GM18951 (cell line): ENCODE results near the gene ZNHIT2.

Experiments
- POLR2A ChIP-seq: IDR thresholded peaks from 4 replicates; pipeline ENCODE4 v1.6.1; 2011; ENCODE audit warnings: mild to moderate bottlenecking; ENCODE audit not compliant: insufficient read length, insufficient read depth; ENCODE audit errors: extremely low read depth
- in situ Hi-C: fragments of 300-500 bp; cut with MboI; formaldehyde crosslinking; loops from one replicate; pipeline ENCODE4 v1.12.0; 2022; ENCODE audit warnings: low sequenced_read_pairs, mixed read lengths, inconsistent platforms; ENCODE audit not compliant: unreplicated experiment

Gene ZNHIT2

DNA sequence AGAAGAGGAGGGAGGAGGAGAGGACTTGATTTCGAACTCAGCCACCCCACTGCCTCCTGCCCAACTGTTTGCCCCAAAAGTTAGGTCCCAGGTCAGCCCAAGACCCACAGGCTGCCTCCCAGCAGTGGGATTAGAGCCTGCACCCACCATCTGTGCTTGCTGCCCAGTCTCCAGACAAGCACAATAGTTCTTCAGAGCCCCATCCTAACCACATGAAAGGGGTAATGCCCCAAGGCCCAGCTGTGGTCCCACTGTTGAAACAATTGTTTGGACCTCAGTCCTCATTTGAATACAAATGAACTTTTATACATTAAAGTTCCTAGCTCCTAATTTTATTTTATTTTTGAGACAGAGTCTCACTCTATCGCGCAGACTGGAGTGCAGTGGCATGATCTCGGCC lies 26.9 kb downstream of the ZNHIT2 start:
- in situ Hi-C loops, result no loop called here
- TF ChIP-seq POLR2A, result no peak

- TF ChIP-seq POLR2A, result no peak
- in situ Hi-C loops, result no loop called here
Measured at GRCh38 chr11:65089621-65090020, 27.9 kb downstream of the ZNHIT2 start.

- no peak for TF ChIP-seq POLR2A
- in situ Hi-C loops, result no loop called here
Measured at GRCh38 chr11:65087827-65088226, 29.7 kb downstream of the ZNHIT2 start.

- TF ChIP-seq POLR2A, result no peak
- in situ Hi-C loops, result no loop called here
Measured at GRCh38 chr11:65087216-65087615, 30.3 kb downstream of the ZNHIT2 start.

DNA sequence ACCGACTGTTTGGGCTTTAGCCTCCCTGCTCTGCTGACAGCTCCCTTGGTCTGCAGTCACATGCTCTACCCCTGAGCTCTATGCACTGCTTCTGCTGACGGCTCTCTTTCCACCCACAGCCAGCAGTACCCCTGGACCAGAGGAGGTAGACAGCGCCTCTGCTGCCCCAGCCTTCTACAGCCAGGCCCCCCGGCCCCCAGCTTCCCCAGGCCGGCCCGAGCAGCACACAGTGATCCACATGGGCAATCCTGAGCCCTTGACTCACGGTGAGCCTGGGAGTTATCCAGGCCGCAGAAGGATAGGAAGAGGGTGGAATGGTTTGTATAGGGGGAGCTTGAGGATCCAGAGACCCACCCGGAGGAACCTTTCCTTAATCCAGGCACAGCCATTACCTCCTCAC lies 30.7 kb downstream of the ZNHIT2 start:
- in situ Hi-C loops, result no loop called here
- no peak for TF ChIP-seq POLR2A

GRCh38 chr11:65085446-65085845 lies 32.1 kb downstream of the ZNHIT2 start:
- in situ Hi-C loops, result no loop called here
- TF ChIP-seq POLR2A, result no peak

GRCh38 chr11:65084598-65085375 lies 32.7 kb downstream of the ZNHIT2 start:
- in situ Hi-C loops, result no loop called here
- no peak for TF ChIP-seq POLR2A

DNA sequence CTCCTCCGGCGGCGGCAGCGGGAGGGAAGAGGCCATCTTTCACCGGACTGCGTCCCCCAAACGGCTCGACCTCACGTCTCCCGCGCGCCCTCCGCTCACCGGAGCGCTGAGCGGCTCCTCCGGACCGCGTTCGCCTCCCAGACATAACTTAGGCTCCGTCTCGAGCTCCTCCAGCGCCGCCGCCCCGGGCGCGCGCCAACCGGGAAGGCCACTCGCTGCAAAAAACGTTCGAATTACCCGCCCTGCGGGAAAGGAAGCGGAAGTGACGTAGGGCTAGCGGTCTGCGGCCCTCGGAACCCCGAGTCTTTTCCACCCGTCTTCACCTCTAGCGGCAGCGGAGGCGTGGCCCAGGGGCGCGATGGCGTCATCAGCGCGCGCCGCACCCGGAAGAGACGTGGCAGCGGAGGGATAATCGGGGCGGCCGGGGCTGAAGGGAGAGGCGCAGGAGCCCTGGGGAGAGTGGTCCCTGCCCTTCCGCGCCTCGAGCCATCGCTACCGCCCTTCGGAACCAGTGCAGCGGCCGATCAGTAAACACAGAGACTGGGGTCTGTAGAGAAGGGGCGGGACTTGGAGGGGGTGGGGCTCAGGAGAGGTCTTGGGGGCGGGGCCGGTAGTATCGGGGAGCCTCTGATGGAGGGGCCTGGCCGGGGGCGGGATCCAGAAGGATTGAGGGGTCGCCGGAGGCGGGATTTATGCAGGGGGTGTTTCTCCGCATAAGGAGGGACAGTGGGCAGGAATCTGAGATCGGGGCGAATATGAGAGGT lies 33.5 kb downstream of the ZNHIT2 start, which contains the start of the genes CDCA5 and ZFPL1:
TSS of gene CDCA5 (minus strand) at position 207 of the 764 bp plus-strand sequence. CDS start at position 145, 62 bp downstream.
TSS of gene ZFPL1 (plus strand) at position 389 of the 764 bp plus-strand sequence. CDS start 477 bp downstream, outside the sequence.
- peak; percentile 84 for TF ChIP-seq POLR2A
- in situ Hi-C loops, result no loop called here

DNA sequence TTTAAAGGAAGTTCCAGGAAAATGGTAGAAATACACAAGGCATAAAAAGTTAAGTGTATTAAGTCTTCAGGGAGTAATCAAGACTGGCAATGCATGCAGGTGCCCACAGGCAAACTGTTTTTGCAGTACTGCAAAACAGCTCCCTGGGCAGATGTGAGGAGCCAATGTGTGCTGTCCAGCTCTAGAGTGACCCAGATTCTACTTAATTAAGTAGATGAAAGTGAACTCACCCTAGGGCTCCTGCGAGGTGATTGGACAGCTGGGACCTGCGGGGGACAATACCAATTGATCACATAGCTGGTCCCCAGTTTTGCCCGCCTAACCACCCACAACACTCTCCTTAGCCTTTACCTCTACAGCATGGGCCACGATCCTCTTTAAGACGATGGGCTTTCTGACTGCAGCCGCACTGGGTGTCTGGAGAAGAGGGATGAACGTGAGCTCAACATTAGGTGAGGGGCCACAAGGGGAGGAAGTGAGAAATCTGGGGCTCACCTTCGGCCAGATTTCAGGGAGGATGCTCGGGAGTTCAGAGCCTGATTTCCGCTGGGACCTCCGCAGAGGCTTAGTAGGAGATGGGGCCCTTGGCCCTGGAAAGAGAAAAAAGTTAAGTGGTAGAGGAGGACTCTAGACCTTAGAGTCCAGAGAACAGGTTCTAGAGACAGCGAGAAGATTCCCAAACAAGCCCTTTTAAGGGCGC lies 34.2 kb downstream of the ZNHIT2 start:
- TF ChIP-seq POLR2A, result no peak
- in situ Hi-C loops, result no loop called here

GRCh38 chr11:65078786-65079342 lies 38.6 kb downstream of the ZNHIT2 start:
- TF ChIP-seq POLR2A, result no peak
- in situ Hi-C loops, result no loop called here

- no peak for TF ChIP-seq POLR2A
- in situ Hi-C loops, result no loop called here
Measured at GRCh38 chr11:65078151-65078550, 39.4 kb downstream of the ZNHIT2 start.

DNA sequence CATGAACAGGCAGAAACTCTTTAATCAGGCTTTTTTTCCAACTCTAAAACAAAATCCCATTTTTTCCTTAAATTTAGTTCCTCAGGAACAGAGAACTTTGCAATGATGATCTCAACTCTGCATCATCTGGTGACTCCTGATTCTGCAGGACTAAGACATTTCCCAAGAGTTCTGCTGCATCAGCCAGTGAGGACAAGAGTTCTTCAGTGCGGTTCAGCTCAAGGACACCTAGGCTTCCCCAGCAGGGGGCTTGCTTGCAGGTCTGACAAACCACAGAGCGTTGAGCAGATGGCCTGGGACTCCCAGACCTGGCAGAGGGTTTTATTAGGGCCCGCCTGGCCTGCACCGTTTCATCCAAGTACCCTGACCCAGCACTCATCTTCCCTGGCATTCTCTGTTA lies 40.0 kb downstream of the ZNHIT2 start:
- no peak for TF ChIP-seq POLR2A
- in situ Hi-C loops, result no loop called here

GRCh38 chr11:65072631-65072966 lies 44.9 kb downstream of the ZNHIT2 start:
- no peak for TF ChIP-seq POLR2A
- in situ Hi-C loops, result no loop called here
